CD4-positive, alpha-beta T cell treated with Interleukin-15 for 4 hours (primary cell): ENCODE results near the gene JAZF1.

Source experiments
- DNase-seq: peaks from one replicate; pipeline ENCODE4 v3.0.0-alpha.2; 2020; ENCODE audit warnings: low spot score

The JAZF1 gene

DNA sequence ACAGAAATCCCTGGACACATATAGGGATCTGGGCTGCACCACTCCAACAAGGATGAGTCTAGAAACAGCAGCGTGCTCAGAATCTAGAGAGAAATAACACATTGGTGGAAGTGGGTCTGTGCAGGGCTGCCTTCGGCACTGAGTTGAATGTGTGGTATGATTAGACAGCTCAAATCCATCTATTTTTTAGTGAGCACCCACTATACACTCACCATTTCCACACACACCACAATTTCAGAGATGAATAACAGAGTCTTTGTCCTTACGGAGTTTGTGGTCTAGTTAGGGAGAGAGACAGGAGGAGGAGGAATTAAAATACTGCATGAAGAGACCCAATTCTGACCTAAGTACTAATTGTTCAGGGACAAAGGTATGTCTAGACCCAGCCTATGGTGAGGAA is 44.2 kb downstream of the JAZF1 start:
- DNase-seq: no peak

DNA sequence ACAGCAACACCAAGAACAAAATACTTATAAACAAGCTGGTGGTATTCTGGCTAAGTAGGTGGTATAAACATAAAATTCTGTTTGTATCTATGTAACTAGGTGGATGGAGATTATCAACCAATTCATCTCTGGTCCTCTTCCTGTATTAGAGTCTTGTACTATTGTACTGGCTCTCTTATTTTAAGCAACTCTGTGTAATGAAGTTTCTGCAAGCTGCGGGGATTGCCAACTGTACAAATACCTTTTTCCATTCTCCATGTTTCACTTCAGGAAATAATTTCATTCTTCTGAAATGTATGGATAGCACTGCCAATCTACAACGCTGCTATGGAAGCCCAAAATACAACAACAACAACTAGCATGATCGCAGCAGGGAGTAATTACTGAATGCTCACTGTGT is 44.8 kb downstream of the JAZF1 start:
- DNase-seq: no peak

DNA sequence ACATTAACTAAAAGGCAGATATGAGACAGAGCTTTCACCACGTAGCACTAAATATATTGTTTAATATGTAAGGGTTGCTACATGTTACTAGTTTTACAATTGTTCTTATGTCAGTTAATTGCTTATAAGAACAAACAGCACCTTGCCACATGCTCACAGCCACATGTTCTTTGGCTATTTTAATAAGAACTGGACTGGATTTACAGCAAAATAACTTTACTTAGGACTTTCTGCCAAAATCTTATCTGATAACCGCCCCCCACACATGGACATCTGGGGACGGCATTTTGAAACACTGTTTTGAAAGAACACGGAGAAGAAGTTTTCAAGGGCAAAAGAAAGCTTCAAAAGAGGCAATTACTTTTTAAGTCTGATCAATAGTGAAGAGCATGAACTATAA is 45.3 kb downstream of the JAZF1 start:
- DNase-seq: no peak

GRCh38 chr7:28133872-28134271 is 46.7 kb downstream of the JAZF1 start:
- DNase-seq: no peak

- DNase-seq: no peak
Measured at GRCh38 chr7:28132959-28133870, 47.4 kb downstream of the JAZF1 start.

- no peak for DNase-seq
Measured at GRCh38 chr7:28130277-28130676, 50.3 kb downstream of the JAZF1 start.

- DNase-seq: no peak
Measured at GRCh38 chr7:28128608-28129007, 52.0 kb downstream of the JAZF1 start.

GRCh38 chr7:28126410-28127041 is 54.1 kb downstream of the JAZF1 start:
- no peak for DNase-seq

GRCh38 chr7:28125431-28126409 is 54.9 kb downstream of the JAZF1 start:
- DNase-seq: no peak

DNA sequence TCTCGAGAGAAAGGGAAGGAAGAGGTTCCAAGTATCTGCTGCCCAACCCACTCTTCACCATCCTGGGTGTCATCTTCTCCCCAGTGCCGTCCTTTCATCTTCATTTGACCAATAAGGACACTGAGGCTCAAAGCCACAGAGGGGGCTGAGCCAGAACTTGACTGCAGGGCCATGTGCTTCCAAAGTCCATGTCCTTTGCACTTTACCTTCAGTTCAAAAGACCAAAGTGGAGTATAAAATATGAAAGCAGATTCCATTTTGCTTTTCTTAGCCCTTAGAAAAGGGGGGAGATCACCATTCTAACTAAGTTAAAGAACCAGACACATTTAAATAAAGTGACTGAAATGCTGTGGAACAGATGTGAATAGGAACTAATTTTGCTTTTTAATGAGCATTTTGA is 56.2 kb downstream of the JAZF1 start:
- DNase-seq: no peak

GRCh38 chr7:28123752-28124151 is 56.8 kb downstream of the JAZF1 start:
- DNase-seq: no peak

DNA sequence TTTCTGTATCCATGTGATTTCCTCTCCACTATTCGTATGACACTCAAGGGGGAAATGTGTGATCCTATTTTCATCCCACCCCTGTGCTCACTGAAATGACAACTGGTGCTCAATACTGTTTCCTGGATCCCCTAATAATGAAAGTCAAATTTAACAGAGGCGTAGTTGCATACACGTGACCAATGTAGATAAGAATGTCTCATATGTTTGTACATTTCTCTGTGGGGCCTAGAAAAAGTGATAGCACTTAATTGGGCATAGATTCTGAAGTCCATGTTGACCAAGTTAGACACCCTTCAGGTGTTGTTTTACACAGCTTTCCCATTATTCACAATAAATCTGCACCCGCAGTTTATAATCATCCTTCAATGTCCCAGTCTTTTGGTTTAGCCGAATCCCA is 59.1 kb downstream of the JAZF1 start:
- no peak for DNase-seq

DNA sequence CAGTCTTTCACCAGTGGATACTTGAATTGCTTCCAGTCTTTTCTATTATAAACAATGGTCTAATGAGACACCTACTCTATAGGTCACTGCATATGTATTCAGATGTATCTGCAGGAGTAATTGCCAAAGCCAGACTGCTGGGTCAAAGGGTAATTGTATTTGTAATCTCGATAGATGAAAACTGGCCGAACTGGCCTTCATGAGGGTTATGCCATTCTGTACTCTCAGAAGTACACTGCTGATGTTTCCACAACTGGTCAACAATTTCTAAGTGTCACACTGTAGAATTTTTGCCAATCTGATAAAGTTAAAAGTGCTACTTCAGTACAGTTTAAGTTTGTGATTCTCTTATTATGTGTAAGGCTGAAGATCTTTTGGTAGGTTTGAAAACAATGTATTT is 64.6 kb downstream of the JAZF1 start:
- DNase-seq: no peak

GRCh38 chr7:28115261-28115660 is 65.3 kb downstream of the JAZF1 start:
- DNase-seq: no peak

DNA sequence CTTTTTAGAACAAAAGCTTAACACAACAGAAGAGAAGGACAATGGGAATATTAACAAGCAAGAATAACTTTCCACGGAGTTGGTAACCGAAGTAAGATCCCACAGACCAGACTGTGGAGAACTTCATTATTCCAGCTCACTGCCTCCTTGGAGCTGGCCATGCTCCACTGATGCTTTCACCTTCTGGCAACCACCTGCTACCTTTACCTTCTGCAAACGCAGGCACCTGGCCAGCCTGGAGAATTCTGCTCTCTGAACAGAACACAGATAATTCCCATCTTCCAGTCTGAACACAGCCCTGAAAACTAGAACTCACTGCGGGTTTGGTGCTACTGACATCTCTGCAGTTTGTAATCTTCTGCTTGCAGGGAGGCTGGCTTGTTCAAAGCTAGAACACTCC is 66.5 kb downstream of the JAZF1 start:
- DNase-seq: no peak

DNA sequence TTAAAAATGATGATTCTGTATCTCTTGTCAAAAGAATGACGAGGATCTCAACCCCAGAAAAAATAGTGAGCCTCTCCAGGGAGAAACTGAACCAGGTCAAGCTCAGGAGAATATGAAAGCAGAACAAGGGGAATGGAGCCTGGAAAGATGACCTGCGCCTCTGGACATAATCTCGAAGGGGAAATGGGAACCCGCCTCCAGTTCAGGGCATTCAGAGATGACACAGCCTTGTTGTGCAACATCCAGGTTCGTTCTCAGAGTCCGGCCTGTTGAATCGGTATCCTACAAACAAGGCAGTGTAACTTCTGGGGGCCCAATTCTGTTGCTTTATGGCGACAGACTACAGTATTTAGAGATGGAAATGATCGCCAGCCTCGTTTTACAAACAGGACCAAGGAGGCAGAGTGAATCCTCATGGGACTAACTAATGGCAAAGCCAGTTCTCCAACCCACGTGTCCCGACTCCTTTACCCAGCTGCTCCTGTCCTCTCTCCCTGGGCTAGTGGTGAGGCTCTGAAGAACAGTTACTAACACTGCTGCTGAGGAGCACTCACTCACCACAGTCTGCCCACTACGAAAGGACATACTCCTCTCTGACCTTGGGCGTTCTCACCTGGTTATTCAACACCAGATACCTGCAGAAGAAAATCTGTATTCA is 67.6 kb downstream of the JAZF1 start:
- DNase-seq: no peak

GRCh38 chr7:28112467-28112866 is 68.1 kb downstream of the JAZF1 start:
- no peak for DNase-seq

GRCh38 chr7:28112012-28112411 is 68.6 kb downstream of the JAZF1 start:
- DNase-seq: no peak

DNA sequence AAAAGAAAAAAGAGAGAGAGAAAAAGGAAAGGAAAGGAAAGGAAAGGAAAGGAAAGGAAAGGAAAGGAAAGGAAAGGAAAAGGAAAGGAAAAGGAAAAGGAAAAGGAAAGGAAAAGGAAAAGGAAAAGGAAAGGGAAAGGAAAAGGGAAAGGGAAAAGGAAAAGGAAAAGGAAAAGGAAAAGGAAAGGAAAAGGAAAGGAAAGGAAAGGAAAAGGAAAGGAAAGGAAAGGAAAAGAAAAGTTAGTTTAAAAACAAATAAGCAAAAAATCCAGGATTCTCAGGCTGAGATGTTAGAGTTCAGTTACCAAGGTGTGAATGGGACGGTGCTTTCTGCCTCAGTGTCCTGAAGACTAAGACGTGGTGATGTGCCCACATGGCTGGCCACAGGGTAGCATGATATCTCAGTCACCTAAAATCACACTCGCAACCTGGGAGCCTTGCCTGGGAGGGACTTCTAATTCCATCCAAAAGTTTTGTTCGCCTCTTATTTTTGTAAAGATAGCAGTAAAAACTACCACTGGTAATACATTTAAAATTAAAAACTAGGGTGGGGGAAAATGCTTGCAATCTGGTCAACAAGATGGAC is 70.1 kb downstream of the JAZF1 start:
- no peak for DNase-seq

- no peak for DNase-seq
Measured at GRCh38 chr7:28108747-28109146, 71.8 kb downstream of the JAZF1 start.

GRCh38 chr7:28107960-28108359 is 72.6 kb downstream of the JAZF1 start:
- DNase-seq: no peak
